ENCODE data around the gene ZBTB45. TPM values are rescaled to one million over a fixed set of nuclear protein-coding genes. Genes with fewer than 3 reads are reported as not detected.
A peak's percentile ranks its signal among the peaks of the same experiment; 100 is the strongest.

The ZBTB45 gene
- total RNA-seq, 1 experiment from 2014 or later = 12.0 TPM

GRCh38 chr19:58476498-58477015 is 43.1 kb downstream of the ZBTB45 start:
- H2AFZ ChIP-seq (ENCODE audit: low read depth, low read length, poor library complexity, severe bottlenecking) = no peak overlapping the region
- ATAC-seq = no peak

GRCh38 chr19:58475714-58476497 is 43.7 kb downstream of the ZBTB45 start, which contains the start of gene ZNF446:
Gene ZNF446 (plus strand): TSS chr19:58476352. CDS start chr19:58477219, 867 bp downstream.
- peaks cover 8 to 9% of the 10 kb centered on the region in 2 experiments; a peak in 3 of 4 replicates for H3K36me3 ChIP-seq (ENCODE audit: control insufficient read depth in 1 of 2, insufficient read depth in 2 of 2, low read length in 2 of 2)
- peak within 1 kb of the TSS; percentile 75 to 76 for H3K4me3 ChIP-seq (replicated peaks in 1 of 2; ENCODE audit: low read depth in 1 of 2, low read length in 2 of 2)
- H3K4me2 ChIP-seq (ENCODE audit: low read length) = peak within 1 kb of the TSS; percentile 99
- H3K27me3 ChIP-seq (ENCODE audit: insufficient read depth, low read length) = no peaks in the 10 kb centered on the region
- RAD21 ChIA-PET (ENCODE audit: low non-redundant PET in 1 of 2, low total read pairs in 2 of 2, uncharacterized antibody in 2 of 2, unreplicated experiment in 2 of 2) = no interaction called here
- no peaks in the 10 kb centered on the region for H4K20me1 ChIP-seq (ENCODE audit: insufficient read depth)
- peak within 1 kb of the TSS; percentile 74 for H3K9ac ChIP-seq (ENCODE audit: low read length)
- H3K9me2 ChIP-seq (ENCODE audit: insufficient read depth) = no peaks in the 10 kb centered on the region
- intact Hi-C loops (cut with micrococcal nuclease) = no loop called here
- no peaks in the 10 kb centered on the region for H3K79me2 ChIP-seq (ENCODE audit: insufficient read depth, low read length)
- POLR2A ChIA-PET = interaction anchor here (1.5 kb wide), 1 partner anchor 38 kb away, joined by 4 read pairs; no protein-coding TSS in a partner anchor
- H2AFZ ChIP-seq (ENCODE audit: low read depth, low read length, poor library complexity, severe bottlenecking) = no peak within 1 kb of the TSS
- CTCF ChIA-PET = interaction anchor here (1.2 kb wide), 2 partner anchors 9 to 43 kb away, joined by 3 read pairs; partner anchors contain the start of gene ZNF324
- peak; percentile 84 for ATAC-seq
- no peaks in the 10 kb centered on the region for H3K9me3 ChIP-seq (ENCODE audit: control insufficient read depth in 1 of 2, insufficient read depth in 1 of 2, low read depth in 1 of 2, low read length in 2 of 2)
- BruUV-seq (replicated peaks) = no TSS peak
- peak; percentile 95 for DNase-seq (ENCODE audit: low read depth, low spot score)
- peaks cover 13 to 25% of the 10 kb centered on the region in 2 experiments for H3K4me1 ChIP-seq (ENCODE audit: control insufficient read depth in 1 of 2, insufficient read depth in 2 of 2, low read length in 2 of 2)
- H3K27ac ChIP-seq (ENCODE audit: low read depth, low read length) = peak within 1 kb of the TSS; percentile 69
- TF ChIP-seq MAX (IDR thresholded peaks at IDR 0.05) = 0 out of 2 replicates have a peak, but pooled peaks have one; percentile 55
- no peak for TF ChIP-seq ATF3 (IDR thresholded peaks at IDR 0.05)
- TF ChIP-seq EZH2 (IDR thresholded peaks at IDR 0.05) = no peak
- TF ChIP-seq POLR2A (IDR thresholded peaks at IDR 0.05; ENCODE audit: borderline replicate concordance, extremely low read depth, insufficient read depth, insufficient read length) = peak; percentile 53
- no peak for TF ChIP-seq CEBPB (IDR thresholded peaks at IDR 0.05; ENCODE audit: low read depth)
- TF ChIP-seq ELF1 (IDR thresholded peaks at IDR 0.05; ENCODE audit: borderline replicate concordance, low read depth) = peak; percentile 74; the same call in 1 of the 2 replicates
- TF ChIP-seq FOSL1 (IDR thresholded peaks at IDR 0.05; ENCODE audit: low read depth) = no peak
- TF ChIP-seq YY1 (IDR thresholded peaks at IDR 0.05; ENCODE audit: extremely low read depth, insufficient replicate concordance, low read depth, low read length) = peak; percentile 72
- no peak for TF ChIP-seq EZH2phosphoT487 (IDR thresholded peaks at IDR 0.05; ENCODE audit: borderline replicate concordance)

More at GRCh38 chr19:58476498-58477015, 43.1 kb downstream of the ZBTB45 start:
- no peaks in the 10 kb centered on the region for H3K79me2 ChIP-seq (ENCODE audit: insufficient read depth, low read length)
- ChIA-PET RAD21 (ENCODE audit: low non-redundant PET in 1 of 2, low total read pairs in 2 of 2, uncharacterized antibody in 2 of 2, unreplicated experiment in 2 of 2) (no interaction called here), CTCF (no interaction called here), POLR2A (interaction anchor here (1.5 kb wide), 1 partner anchor 37 kb away, joined by 4 read pairs; no protein-coding TSS in a partner anchor)
- peak overlapping the region; percentile 99 for H3K4me2 ChIP-seq (ENCODE audit: low read length)
- no peaks in the 10 kb centered on the region for H4K20me1 ChIP-seq (ENCODE audit: insufficient read depth)
- H3K9me2 ChIP-seq (ENCODE audit: insufficient read depth) = no peaks in the 10 kb centered on the region
- no peak for DNase-seq (ENCODE audit: low read depth, low spot score)
- peaks cover 13 to 25% of the 10 kb centered on the region in 2 experiments for H3K4me1 ChIP-seq (ENCODE audit: control insufficient read depth in 1 of 2, insufficient read depth in 2 of 2, low read length in 2 of 2)
- intact Hi-C loops (cut with micrococcal nuclease) = no loop called here
- H3K27me3 ChIP-seq (ENCODE audit: insufficient read depth, low read length) = no peaks in the 10 kb centered on the region
- H3K4me3 ChIP-seq (replicated peaks in 1 of 2; ENCODE audit: low read depth in 1 of 2, low read length in 2 of 2) = peak overlapping the region; percentile 75 to 76
- H3K9me3 ChIP-seq (ENCODE audit: control insufficient read depth in 1 of 2, insufficient read depth in 1 of 2, low read depth in 1 of 2, low read length in 2 of 2) = no peaks in the 10 kb centered on the region
- H3K27ac ChIP-seq (ENCODE audit: low read depth, low read length) = peak overlapping the region; percentile 69
- H3K36me3 ChIP-seq (ENCODE audit: control insufficient read depth in 1 of 2, insufficient read depth in 2 of 2, low read length in 2 of 2) = peaks cover 8 to 9% of the 10 kb centered on the region in 2 experiments; a peak in 3 of 4 replicates
- peak overlapping the region; percentile 74 for H3K9ac ChIP-seq (ENCODE audit: low read length)
- BruUV-seq (replicated peaks) = TSS peak; percentile 19
- no peak for TF ChIP-seq SP1 (IDR thresholded peaks at IDR 0.05; ENCODE audit: low read depth)
- no peak for TF ChIP-seq RAD21 (IDR thresholded peaks at IDR 0.05; ENCODE audit: low read depth)
- TF ChIP-seq POLR2A (IDR thresholded peaks at IDR 0.05; ENCODE audit: borderline replicate concordance, extremely low read depth, insufficient read depth, insufficient read length) = peak; percentile 7
- peak; percentile 60; the same call in 1 of the 2 replicates for TF ChIP-seq ZFX (IDR thresholded peaks at IDR 0.05)
- TF ChIP-seq EZH2phosphoT487 (IDR thresholded peaks at IDR 0.05; ENCODE audit: borderline replicate concordance) = no peak
- TF ChIP-seq SRF (IDR thresholded peaks at IDR 0.05; ENCODE audit: low read depth) = no peak
- TF ChIP-seq MAX (IDR thresholded peaks at IDR 0.05) = no peak; the same call in 1 of the 2 replicates
- TF ChIP-seq CBX3 (IDR thresholded peaks at IDR 0.05; ENCODE audit: low read depth) = no peak
- TF ChIP-seq ZNF274 (IDR thresholded peaks at IDR 0.05; ENCODE audit: low read depth, low read length) = no peak
- TF ChIP-seq EZH2 (IDR thresholded peaks at IDR 0.05) = no peak
- no peak for TF ChIP-seq YY1 (IDR thresholded peaks at IDR 0.05; ENCODE audit: extremely low read depth, insufficient replicate concordance, low read depth, low read length)
- TF ChIP-seq TCF7L2 (IDR thresholded peaks at IDR 0.05; ENCODE audit: borderline replicate concordance, extremely low read depth, insufficient read depth, insufficient read length) = no peak
